ENCODE measurements around the gene PLD4.

DNA sequence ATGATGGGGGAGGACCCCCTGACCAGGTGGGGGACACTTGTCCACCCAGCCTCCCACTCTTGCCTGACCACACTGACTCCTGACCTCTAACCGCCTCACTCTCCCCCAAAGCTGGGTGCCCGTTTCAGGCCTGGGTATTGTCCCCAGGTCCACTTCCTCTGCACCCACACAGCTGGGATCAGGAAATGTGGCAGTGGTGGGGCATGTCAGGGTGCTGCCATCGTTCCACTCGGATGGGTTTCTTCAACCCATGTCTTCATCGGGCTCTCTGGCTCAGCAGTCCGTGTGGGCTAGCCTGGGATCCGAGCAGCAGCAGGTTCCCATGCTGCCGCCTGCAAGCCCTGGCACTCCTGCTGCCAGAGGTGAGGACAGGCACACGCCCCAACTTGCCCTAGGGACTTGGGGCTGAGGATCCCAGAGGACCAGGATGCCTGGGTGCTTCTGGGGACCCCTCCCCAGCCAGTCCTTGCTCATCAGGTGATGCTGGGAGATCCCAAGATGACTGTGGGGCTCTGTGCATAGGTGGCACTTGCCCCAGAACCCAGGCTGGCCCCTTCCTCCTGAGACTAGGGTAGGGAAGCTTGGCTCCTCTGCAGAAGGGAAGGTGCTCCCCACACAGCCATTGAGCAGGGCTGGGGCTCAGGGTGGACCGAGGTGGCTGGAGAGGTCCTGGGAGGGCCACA lies 58.0 kb downstream of the PLD4 start:
- no peak for TF ChIP-seq FOXA1 (IDR thresholded peaks at IDR 0.05)
- TF ChIP-seq ZNF384 (IDR thresholded peaks at IDR 0.05) = no peak
- TF ChIP-seq SP1 (IDR thresholded peaks at IDR 0.05) = no peak
